Heart left ventricle (tissue), 16 donors: Measurements from ENCODE around the gene PIK3C2B. TPM values are rescaled to one million over a fixed set of nuclear protein-coding genes. Genes with fewer than 3 reads are reported as not detected.

Experiments used
- ATAC-seq, 4 donors: fragments of 200-7000 bp; cut with Tn5 transposase; one replicate each; pipeline ENCODE4 v1.9.1; 2020 to 2022; ENCODE audit warnings: moderate library complexity in 4 of 4, mild to moderate bottlenecking in 3 of 4, moderate number of reproducible peaks in 1 of 4
- DNase-seq, 5 donors: peaks; one replicate each; pipeline ENCODE4 v3.0.0-alpha.2; 2020
- H3K27ac ChIP-seq, 12 donors: fragments of 200-600 bp; sonication (generic) in 4 of 12; one replicate each; pipeline versions ENCODE4 v1.5.0 to v1.8.0; 2016 to 2022; ENCODE audit warnings: mild to moderate bottlenecking in 2 of 12
- H3K27me3 ChIP-seq, 9 donors: fragments of 200-600 bp; sonication (generic) in 2 of 9; one replicate each; pipeline versions ENCODE4 v1.5.1 to v1.8.0; 2016 to 2022; ENCODE audit warnings: mild to moderate bottlenecking in 3 of 9
- H3K36me3 ChIP-seq, 9 donors: fragments of 200-600 bp; sonication (generic) in 2 of 9; one replicate each; pipeline versions ENCODE4 v1.5.0 to v1.8.0; 2018 to 2022; ENCODE audit warnings: mild to moderate bottlenecking in 2 of 9
- H3K4me1 ChIP-seq, 12 donors: fragments of 200-600 bp; sonication (generic) in 4 of 12; one replicate each; pipeline versions ENCODE4 v1.5.0 to v1.8.0; 2016 to 2022; ENCODE audit warnings: mild to moderate bottlenecking in 3 of 12
- H3K4me3 ChIP-seq, 12 donors: fragments of 200-600 bp; sonication (generic) in 4 of 12; one replicate each; pipeline versions ENCODE4 v1.5.0 to v1.8.0; 2017 to 2022; ENCODE audit warnings: mild to moderate bottlenecking in 9 of 12, moderate library complexity in 4 of 12
- H3K9me3 ChIP-seq, 12 donors: fragments of 200-600 bp; sonication (generic) in 4 of 12; one replicate each; pipeline versions ENCODE4 v1.5.0 to v1.8.0; 2016 to 2022; ENCODE audit warnings: mild to moderate bottlenecking in 1 of 12
- CTCF ChIP-seq, 12 donors: fragments of 200-600 bp; sonication (generic) in 4 of 12; IDR thresholded peaks; one replicate each; pipeline versions ENCODE4 v1.5.0 to v1.8.0; 2018 to 2022; ENCODE audit warnings: antibody characterized with exemption in 12 of 12, mild to moderate bottlenecking in 5 of 12
- POLR2A ChIP-seq, 2 donors: fragments of 450-650 bp; IDR thresholded peaks; one replicate each; pipeline ENCODE4 v1.6.1; 2017; ENCODE audit warnings: antibody characterized with exemption in 2 of 2, mild to moderate bottlenecking in 2 of 2, moderate library complexity in 2 of 2
- WGBS, 4 donors: extraction: QIAGEN DNeasy Blood & Tissue Kit in 2 of 4; methylation state at CpG; one replicate each; pipeline versions ENCODE4 v1.1.5 to v1.1.7; 2013 to 2018; 5-methylcytosine and 5-hydroxymethylcytosine counted together
- intact Hi-C, 10 donors: fragments of 100-400 bp; cut with DNase I; formaldehyde crosslinking; loops; one replicate each; pipeline versions ENCODE4 v1.11.1 to v1.14.2; 2022
- polyA plus RNA-seq, 2 donors: library from polyadenylated mRNA; stranded (reverse); fragments of 200-250 nt; gene quantifications; one replicate each; pipeline ENCODE4 v1.2.3, GENCODE V29; 2013
- total RNA-seq, 9 donors: library from RNA; depleted of rRNA in 2 of 9; stranded (reverse); fragments of >200 nt in 2 of 9; fragmentation: NEBNext Ultra II Directional in 3 of 9; extraction: Animal tissue kit (Norgen Biotek cat#: 25700) in 3 of 9; gene quantifications; one replicate each; pipeline versions ENCODE4 v1.1.0 to v1.2.4, GENCODE V29; 2016 to 2023
- donor health status: ischemic (EF 13 %, LVEDD 7.1; RV severe dilation, severe dysfunction).
- donor health status: healthy with polysubstance abuse.
- donor health status: DM: no; HTN: yes; CAD: no.
- donor health status: DM: no; HTN: no; CAD: no.
- donor health status: ischemic (EF 25% LVEDD 6.9; RV normal size, moderate dysfunction).
- donor health status: ischemic (EF 25% LVEDD 5.7; RV mildly dilated, moderate dysfunction).
- donor health status: healthy.
- donor health status: DM: yes; HTN: yes; CAD: no.
- donor health status: ischemic (EF 35%, LVEDD 5.7; RV mildly dilated, moderate dysfunction).
- donor health status: nonischemic (EF 11% LVEDD 7.7; RV severe dilation, severe dysfunction).
- donor health status: DM: yes; HTN: yes; CAD: no.
- donor health status: PGD.
- donor health status: ischemic (EF 29% LVEDD 5.4; RV normal size, mild dysfunction).
- donor health status: nonischemic (EF 23%, LVEDD 6.1; RV moderate dilation, normal function).

The PIK3C2B gene
- total and polyA plus RNA-seq, 11 donors, result 9.2 to 42.5 (median 16.0) TPM

GRCh38 chr1:204530932-204531331 is 36.3 kb upstream of the PIK3C2B start:
- Histone ChIP-seq H3K4me1 (peaks cover 0 to 8% (median 0%) of the 10 kb centered on the region in 12 donors), H3K27me3 (no peaks in the 10 kb centered on the region), H3K27ac (no peak overlapping the region), H3K9me3 (no peaks in the 10 kb centered on the region), H3K4me3 (no peak overlapping the region), H3K36me3 (peaks cover 0 to 100% (median 99%) of the 10 kb centered on the region in 9 donors)
- WGBS, 4 donors, result 92 to 100% (median 99%) methylated on average over 1 of the region's 1 CpG
- TF ChIP-seq POLR2A (IDR thresholded peaks at IDR 0.05) (no peak), CTCF (IDR thresholded peaks at IDR 0.05) (no peak)
- intact Hi-C loops, result no loop called here
- DNase-seq (no peak), ATAC-seq (no peak)

GRCh38 chr1:204529371-204529895 is 34.8 kb upstream of the PIK3C2B start:
- WGBS, 4 donors, result 77 to 92% (median 87%) methylated on average over 4 to 7 of the region's 7 CpGs
- intact Hi-C loops, result no loop called here
- Histone ChIP-seq H3K27ac (no peak overlapping the region), H3K36me3 (peaks cover 0 to 100% (median 94%) of the 10 kb centered on the region in 9 donors), H3K4me3 (no peak overlapping the region), H3K9me3 (no peaks in the 10 kb centered on the region), H3K27me3 (no peaks in the 10 kb centered on the region), H3K4me1 (peaks cover 0 to 8% (median 0%) of the 10 kb centered on the region in 12 donors)
- TF ChIP-seq POLR2A (IDR thresholded peaks at IDR 0.05) (no peak), CTCF (IDR thresholded peaks at IDR 0.05) (peak in 2 of 12 donors; percentile 5 to 11)
- DNase-seq (no peak), ATAC-seq (peak in 3 of 4 donors; percentile 18 to 30 (median 20))

GRCh38 chr1:204528677-204529076 is 34.1 kb upstream of the PIK3C2B start:
- TF ChIP-seq POLR2A (IDR thresholded peaks at IDR 0.05) (no peak), CTCF (IDR thresholded peaks at IDR 0.05) (no peak)
- Histone ChIP-seq H3K4me1 (peaks cover 0 to 8% (median 0%) of the 10 kb centered on the region in 12 donors), H3K9me3 (peaks cover 0 to 6% (median 0%) of the 10 kb centered on the region in 12 donors), H3K4me3 (no peak overlapping the region), H3K36me3 (peaks cover 0 to 97% (median 86%) of the 10 kb centered on the region in 9 donors), H3K27ac (no peak overlapping the region), H3K27me3 (no peaks in the 10 kb centered on the region)
- 80 to 85% (median 83%) methylated on average over 5 to 8 of the region's 8 CpGs for WGBS, 4 donors
- intact Hi-C loops, result no loop called here
- DNase-seq (no peak), ATAC-seq (peak in 2 of 4 donors; percentile 52 to 65)

- DNase-seq (peak in 1 of 5 donors; percentile 42), ATAC-seq (peak in 3 of 4 donors; percentile 26 to 40 (median 30))
- Histone ChIP-seq H3K27ac (no peak overlapping the region), H3K36me3 (peaks cover 0 to 93% (median 82%) of the 10 kb centered on the region in 9 donors), H3K4me1 (peaks cover 0 to 8% (median 0%) of the 10 kb centered on the region in 12 donors), H3K9me3 (peaks cover 0 to 10% (median 1%) of the 10 kb centered on the region in 12 donors), H3K27me3 (no peaks in the 10 kb centered on the region), H3K4me3 (no peak overlapping the region)
- intact Hi-C loops, result no loop called here
- no peak for TF ChIP-seq CTCF (IDR thresholded peaks at IDR 0.05)
- no peak for TF ChIP-seq POLR2A (IDR thresholded peaks at IDR 0.05)
- WGBS, 4 donors, result 87 to 92% (median 89%) methylated on average over 4 to 5 of the region's 5 CpGs
Measured at GRCh38 chr1:204528241-204528640, 33.6 kb upstream of the PIK3C2B start.
